CD4-positive, alpha-beta T cell (primary cell): ENCODE results near the gene IRX2. TPM values are rescaled to one million over a fixed set of nuclear protein-coding genes. Genes with fewer than 3 reads are reported as not detected.

ENCODE experiments used
- ATAC-seq: fragments of 200-7000 bp; cut with Tn5 transposase; one replicate; pipeline ENCODE4 v1.10.0; 2022; ENCODE audit warnings: mild to moderate bottlenecking; ENCODE audit not compliant: poor library complexity
- CTCF ChIA-PET: fragments of 350-600 bp; sonication (Branson Sonifier 250); formaldehyde crosslinking; loops from one replicate; lab custom pipeline; 2021; ENCODE audit warnings: antibody characterized with exemption, inconsistent platforms; lab: Charles Lee
- POLR2A ChIA-PET: fragments of 350-600 bp; sonication (Branson Sonifier 250); formaldehyde crosslinking; loops from one replicate; lab custom pipeline; 2021; ENCODE audit warnings: antibody characterized with exemption, inconsistent platforms; lab: Charles Lee
- DNase-seq, 14 experiments: peaks; one replicate each; pipeline ENCODE4 v3.0.0-alpha.2; 2013 to 2020; ENCODE audit warnings: mixed read lengths in 2 of 14
- H3K27ac ChIP-seq, 2 donors: one replicate each; pipeline versions ENCODE4 v1.5.1 to v1.7.0; 2013; ENCODE audit warnings: low read length in 2 of 2, low read depth in 1 of 2, mild to moderate bottlenecking in 1 of 2
- H3K27me3 ChIP-seq, 2 experiments: 1 replicate in 1 of 2; 2 replicates in 1 of 2; pipeline versions ENCODE4 v1.6.1 to v1.7.0; 2013; ENCODE audit warnings: low read length in 2 of 2, control low read depth in 1 of 2, mild to moderate bottlenecking in 1 of 2, moderate library complexity in 1 of 2; ENCODE audit not compliant: insufficient read depth in 2 of 2, control insufficient read depth in 1 of 2
- H3K36me3 ChIP-seq: one replicate; pipeline ENCODE4 v1.6.1; 2013; ENCODE audit warnings: low read length, control low read depth; ENCODE audit not compliant: insufficient read depth
- H3K4me1 ChIP-seq: one replicate; pipeline ENCODE4 v1.6.1; 2013; ENCODE audit warnings: low read length, control low read depth; ENCODE audit not compliant: insufficient read depth
- H3K4me3 ChIP-seq: one replicate; pipeline ENCODE4 v1.5.1; 2013; ENCODE audit warnings: mild to moderate bottlenecking, low read length, moderate library complexity
- H3K9me3 ChIP-seq, 2 experiments: 1 replicate in 1 of 2; 2 replicates in 1 of 2; pipeline versions ENCODE4 v1.6.1 to v1.7.0; 2013; ENCODE audit warnings: low read length in 2 of 2, mild to moderate bottlenecking in 2 of 2, control low read depth in 1 of 2, moderate library complexity in 1 of 2; ENCODE audit not compliant: control insufficient read depth in 1 of 2, insufficient read depth in 1 of 2
- H3K27ac Mint-ChIP-seq: one replicate; pipeline ENCODE4 v1.8.0; 2020; ENCODE audit warnings: mixed read lengths
- H3K27me3 Mint-ChIP-seq: one replicate; pipeline ENCODE4 v1.8.0; 2021; ENCODE audit warnings: mixed read lengths
- H3K36me3 Mint-ChIP-seq: one replicate; pipeline ENCODE4 v1.8.0; 2021; ENCODE audit warnings: low read depth, mixed read lengths
- H3K4me1 Mint-ChIP-seq: one replicate; pipeline ENCODE4 v1.8.0; 2021; ENCODE audit warnings: low read depth, mixed read lengths
- H3K4me3 Mint-ChIP-seq: one replicate; pipeline ENCODE4 v1.8.0; 2020; ENCODE audit warnings: mild to moderate bottlenecking, mixed read lengths
- H3K9me3 Mint-ChIP-seq: one replicate; pipeline ENCODE4 v1.8.0; 2020; ENCODE audit warnings: mixed read lengths
- CTCF ChIP-seq: fragments of 200-600 bp; IDR thresholded peaks from one replicate; pipeline ENCODE4 v1.8.0; 2022; ENCODE audit warnings: antibody characterized with exemption, mild to moderate bottlenecking
- intact Hi-C, 2 experiments: fragments of 100-400 bp; cut with DNase I in 1 of 2; cut with micrococcal nuclease in 1 of 2; formaldehyde crosslinking; loops; one replicate each; pipeline versions ENCODE4 v1.15.1 to v1.9.0; 2023 to 2025; cut with DNase I, micrococcal nuclease
- total RNA-seq, 174 experiments: library from RNA in 2 of 174; stranded (reverse) in 2 of 174; gene quantifications; one replicate each; pipeline ENCODE4 v1.2.3 and lab custom pipeline; 2021 to 2026

IRX2 gene
- total RNA-seq, 2 experiments from 2014 or later, result not detected

GRCh38 chr5:2744485-2744884 is 7.0 kb downstream of the IRX2 start:
- Mint-ChIP-seq H3K4me3 (no peak overlapping the region), H3K27me3 (peaks cover 69% of the 10 kb centered on the region), H3K9me3 (no peaks in the 10 kb centered on the region), H3K36me3 (no peaks in the 10 kb centered on the region), H3K4me1 (no peaks in the 10 kb centered on the region), H3K27ac (no peak overlapping the region)
- DNase-seq, result no peak
- Histone ChIP-seq H3K36me3 (no peaks in the 10 kb centered on the region), H3K9me3 (peaks cover 0 to 34% of the 10 kb centered on the region in 2 experiments), H3K4me3 (no peak overlapping the region), H3K27me3 (peaks cover 52 to 75% of the 10 kb centered on the region in 2 experiments), H3K27ac (no peak overlapping the region), H3K4me1 (peaks cover 3% of the 10 kb centered on the region)
- no peak for TF ChIP-seq CTCF
- ATAC-seq, result no peak
- CTCF ChIA-PET, result no interaction called here
- intact Hi-C loops, result no loop called here
- POLR2A ChIA-PET, result interaction anchor here (0.6 kb wide), 1 partner anchor 11 kb away, joined by 3 read pairs; no protein-coding TSS in a partner anchor

GRCh38 chr5:2742921-2743679 is 8.4 kb downstream of the IRX2 start:
- H3K36me3 Mint-ChIP-seq, result no peaks in the 10 kb centered on the region
- Histone ChIP-seq H3K27me3 (peaks cover 54 to 88% of the 10 kb centered on the region in 2 experiments), H3K4me1 (peaks cover 6% of the 10 kb centered on the region), H3K9me3 (peaks cover 0 to 39% of the 10 kb centered on the region in 2 experiments), H3K27ac (no peak overlapping the region), H3K4me3 (no peak overlapping the region), H3K36me3 (no peaks in the 10 kb centered on the region)
- peaks cover 74% of the 10 kb centered on the region for H3K27me3 Mint-ChIP-seq
- ChIA-PET POLR2A (no interaction called here), CTCF (no interaction called here)
- intact Hi-C loops, result no loop called here
- H3K27ac Mint-ChIP-seq, result no peak overlapping the region
- DNase-seq (no peak), ATAC-seq (no peak)
- no peak overlapping the region for H3K4me3 Mint-ChIP-seq
- no peak for TF ChIP-seq CTCF
- no peaks in the 10 kb centered on the region for H3K9me3 Mint-ChIP-seq
- no peaks in the 10 kb centered on the region for H3K4me1 Mint-ChIP-seq

- intact Hi-C loops, result no loop called here
- Mint-ChIP-seq H3K27ac (no peak overlapping the region), H3K4me1 (no peaks in the 10 kb centered on the region), H3K36me3 (no peaks in the 10 kb centered on the region), H3K27me3 (peaks cover 77% of the 10 kb centered on the region), H3K4me3 (no peak overlapping the region), H3K9me3 (no peaks in the 10 kb centered on the region)
- ChIA-PET POLR2A (no interaction called here), CTCF (no interaction called here)
- Histone ChIP-seq H3K27ac (no peak overlapping the region), H3K4me1 (peaks cover 6% of the 10 kb centered on the region), H3K9me3 (peaks cover 0 to 46% of the 10 kb centered on the region in 2 experiments), H3K4me3 (no peak overlapping the region), H3K27me3 (peaks cover 56 to 86% of the 10 kb centered on the region in 2 experiments), H3K36me3 (no peaks in the 10 kb centered on the region)
- no peak for DNase-seq
- TF ChIP-seq CTCF, result no peak
- ATAC-seq, result no peak
These were observed 9.5 kb downstream of the IRX2 start for GRCh38 chr5:2741956-2742355.
